Activated CD8-positive, alpha-beta memory T cell treated with anti-CD3 and anti-CD28 coated beads for 36 hours (primary cell): ENCODE results near the gene CAPN13. TPM values are rescaled to one million over a fixed set of nuclear protein-coding genes. Genes with fewer than 3 reads are reported as not detected.

ENCODE experiments used
- CTCF ChIA-PET: fragments of 350-600 bp; sonication (Branson Sonifier 250); formaldehyde crosslinking; loops from one replicate; lab custom pipeline; 2021; ENCODE audit warnings: antibody characterized with exemption; lab: Charles Lee
- POLR2A ChIA-PET: fragments of 350-600 bp; sonication (Branson Sonifier 250); formaldehyde crosslinking; loops from one replicate; lab custom pipeline; 2021; ENCODE audit warnings: antibody characterized with exemption; lab: Charles Lee
- total RNA-seq, 2 experiments: library from RNA; stranded (reverse); gene quantifications; one replicate each; pipeline ENCODE4 v1.2.3, GENCODE V29; 2021

Gene CAPN13
- total RNA-seq, 2 experiments from 2014 or later = not detected

DNA sequence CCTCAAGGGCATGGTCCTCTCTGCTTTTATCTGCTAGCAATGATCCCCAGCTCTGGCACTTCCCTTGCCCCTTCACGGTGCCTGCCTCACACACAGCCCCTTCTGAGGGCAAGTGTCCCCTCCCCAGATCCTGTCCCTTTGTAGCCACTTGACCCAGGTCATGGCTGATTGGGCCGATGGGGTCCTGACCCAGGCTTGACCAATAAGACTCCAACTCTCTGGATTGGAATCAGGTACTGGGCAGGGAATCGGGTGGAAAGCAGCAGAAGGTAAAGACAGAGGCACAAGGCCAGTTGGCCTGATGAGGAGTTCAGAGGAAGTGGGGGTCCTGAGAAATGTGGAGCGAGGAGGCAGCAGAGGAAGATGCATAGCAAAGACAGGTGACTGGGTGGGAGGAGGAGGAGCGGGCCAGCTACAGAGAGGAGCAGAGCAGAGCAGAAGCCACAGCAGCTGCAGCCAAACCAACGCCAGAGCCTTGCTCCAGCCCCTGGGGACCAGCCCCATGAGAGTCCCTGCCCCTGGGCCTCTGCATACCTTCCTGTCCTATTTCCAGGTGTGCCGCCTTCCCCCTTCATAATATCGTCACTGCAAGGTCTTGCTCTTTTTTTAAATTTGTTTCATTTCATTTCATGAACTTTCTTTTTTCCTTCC lies 39.1 kb downstream of the CAPN13 start:
- CTCF ChIA-PET = no interaction called here

DNA sequence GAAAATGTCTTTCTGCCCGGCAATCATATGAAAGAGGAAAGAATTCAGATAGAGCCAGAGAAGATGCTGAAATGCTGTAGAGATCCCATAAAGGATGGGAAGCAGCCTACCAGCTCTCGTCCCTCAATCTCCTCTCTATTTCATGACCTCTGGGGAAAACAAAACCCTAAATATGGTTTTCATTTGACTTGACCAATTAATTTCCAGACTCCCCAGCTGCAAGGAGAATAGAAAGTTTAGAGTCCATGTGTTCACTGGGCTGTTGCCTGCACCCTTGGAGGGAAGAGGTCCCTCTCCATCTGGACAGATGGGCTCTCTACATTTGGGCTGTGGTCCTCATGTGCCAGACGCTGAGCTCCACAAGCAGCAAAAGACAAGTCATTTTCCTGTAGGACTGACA lies 40.6 kb downstream of the CAPN13 start:
- CTCF ChIA-PET = interaction anchor here (0.9 kb wide), 1 partner anchor 55 kb away, joined by 3 read pairs; no protein-coding TSS in a partner anchor
- POLR2A ChIA-PET = no interaction called here

More for the DNA sequence above, 39.1 kb downstream of the CAPN13 start:
- POLR2A ChIA-PET = no interaction called here

- ChIA-PET POLR2A (no interaction called here), CTCF (no interaction called here)
These were observed 41.3 kb downstream of the CAPN13 start for GRCh38 chr2:30765876-30766470.

GRCh38 chr2:30765191-30765590 lies 42.1 kb downstream of the CAPN13 start:
- POLR2A ChIA-PET = no interaction called here
- CTCF ChIA-PET = no interaction called here

- POLR2A ChIA-PET = no interaction called here
- CTCF ChIA-PET = no interaction called here
These were observed 43.0 kb downstream of the CAPN13 start for GRCh38 chr2:30764021-30764800.

GRCh38 chr2:30763151-30763660 lies 44.0 kb downstream of the CAPN13 start:
- CTCF ChIA-PET = no interaction called here
- POLR2A ChIA-PET = no interaction called here

- ChIA-PET POLR2A (no interaction called here), CTCF (no interaction called here)
These were observed 46.0 kb downstream of the CAPN13 start for GRCh38 chr2:30761226-30761625.

- CTCF ChIA-PET = interaction anchor here (1.3 kb wide), 1 partner anchor 17 kb away, joined by 3 read pairs; no protein-coding TSS in a partner anchor
- POLR2A ChIA-PET = no interaction called here
These were observed 47.8 kb downstream of the CAPN13 start for GRCh38 chr2:30759481-30759880.

- ChIA-PET CTCF (no interaction called here), POLR2A (no interaction called here)
These were observed 49.0 kb downstream of the CAPN13 start for GRCh38 chr2:30758191-30758651.

DNA sequence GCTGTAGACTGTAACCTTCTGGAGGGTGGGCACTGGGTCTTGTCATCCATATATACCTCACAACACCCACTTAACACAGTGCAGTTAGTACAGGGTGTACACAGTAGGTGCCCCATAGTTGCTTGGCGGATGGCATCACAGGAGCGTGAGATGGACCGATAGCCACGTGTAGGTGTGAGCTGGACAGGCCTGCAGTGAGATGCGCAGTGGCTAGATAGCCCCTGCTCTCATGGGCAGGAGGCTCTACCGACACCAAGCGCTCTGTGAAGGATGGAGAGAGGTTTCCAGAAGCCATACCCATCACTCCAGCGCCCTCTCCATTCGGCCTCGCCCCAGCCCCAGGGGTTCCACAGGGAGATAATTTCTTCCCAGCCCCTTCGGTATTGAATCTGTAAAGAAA lies 49.5 kb downstream of the CAPN13 start:
- CTCF ChIA-PET = no interaction called here

GRCh38 chr2:30756971-30757370 lies 50.3 kb downstream of the CAPN13 start:
- ChIA-PET POLR2A (no interaction called here), CTCF (no interaction called here)

More for the DNA sequence above, 49.5 kb downstream of the CAPN13 start:
- POLR2A ChIA-PET = no interaction called here

DNA sequence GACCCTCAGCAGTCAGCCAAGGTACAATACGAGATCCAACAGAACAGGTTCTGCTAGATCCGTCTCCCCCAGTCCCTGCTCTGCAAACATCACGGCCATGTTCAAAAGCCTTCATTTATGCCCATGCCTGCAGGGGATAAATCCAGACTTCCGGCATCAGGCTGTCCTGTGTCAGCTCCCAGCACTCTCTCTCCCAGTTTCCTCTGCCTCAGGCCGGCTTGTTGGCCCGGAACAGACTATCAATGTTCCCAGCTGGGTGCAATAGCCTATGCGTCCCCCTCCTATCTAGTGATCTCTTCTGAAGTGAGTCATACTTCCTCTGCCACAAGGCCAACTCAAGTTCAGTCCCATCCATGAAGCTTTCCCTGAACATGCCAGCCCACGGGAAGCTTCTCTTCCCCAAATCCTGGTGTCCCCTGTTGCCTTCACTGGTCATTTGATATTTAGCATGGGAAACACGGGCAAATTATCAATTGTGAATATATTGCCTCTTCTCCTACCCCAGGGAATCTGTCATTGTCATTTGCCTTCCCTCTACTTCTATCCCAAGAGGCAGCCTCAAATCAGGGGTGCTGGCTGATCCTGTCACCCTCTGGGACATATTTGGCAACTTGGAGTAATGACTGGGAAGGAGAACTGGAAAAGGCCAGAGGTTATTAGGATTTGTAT lies 51.1 kb downstream of the CAPN13 start:
- CTCF ChIA-PET = no interaction called here
- POLR2A ChIA-PET = no interaction called here

DNA sequence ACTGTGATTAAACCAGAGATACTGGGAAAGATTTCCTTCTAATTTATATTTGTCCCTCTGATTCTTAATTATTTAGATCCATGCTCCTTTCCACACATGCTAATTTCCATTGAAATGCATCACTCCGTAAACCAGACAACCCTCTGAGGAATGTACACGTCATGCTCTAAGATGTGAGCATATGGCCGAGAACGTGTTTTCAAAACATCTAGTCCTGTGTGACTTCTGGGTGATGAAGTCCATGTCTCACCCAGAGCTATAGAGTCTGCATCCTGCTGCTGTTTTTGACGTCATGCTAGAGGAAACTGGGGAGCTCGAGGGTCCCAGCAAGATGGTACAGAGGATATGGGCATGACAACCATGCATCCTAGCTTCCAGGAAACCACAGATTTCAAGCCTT lies 53.6 kb downstream of the CAPN13 start:
- ChIA-PET POLR2A (no interaction called here), CTCF (no interaction called here)

GRCh38 chr2:30752811-30753210 lies 54.4 kb downstream of the CAPN13 start:
- ChIA-PET CTCF (no interaction called here), POLR2A (no interaction called here)

GRCh38 chr2:30747206-30747605 lies 60.0 kb downstream of the CAPN13 start:
- ChIA-PET CTCF (no interaction called here), POLR2A (no interaction called here)

GRCh38 chr2:30744823-30745222 lies 62.4 kb downstream of the CAPN13 start:
- CTCF ChIA-PET = no interaction called here
- POLR2A ChIA-PET = no interaction called here

GRCh38 chr2:30741576-30741975 lies 65.7 kb downstream of the CAPN13 start:
- POLR2A ChIA-PET = no interaction called here
- CTCF ChIA-PET = no interaction called here

DNA sequence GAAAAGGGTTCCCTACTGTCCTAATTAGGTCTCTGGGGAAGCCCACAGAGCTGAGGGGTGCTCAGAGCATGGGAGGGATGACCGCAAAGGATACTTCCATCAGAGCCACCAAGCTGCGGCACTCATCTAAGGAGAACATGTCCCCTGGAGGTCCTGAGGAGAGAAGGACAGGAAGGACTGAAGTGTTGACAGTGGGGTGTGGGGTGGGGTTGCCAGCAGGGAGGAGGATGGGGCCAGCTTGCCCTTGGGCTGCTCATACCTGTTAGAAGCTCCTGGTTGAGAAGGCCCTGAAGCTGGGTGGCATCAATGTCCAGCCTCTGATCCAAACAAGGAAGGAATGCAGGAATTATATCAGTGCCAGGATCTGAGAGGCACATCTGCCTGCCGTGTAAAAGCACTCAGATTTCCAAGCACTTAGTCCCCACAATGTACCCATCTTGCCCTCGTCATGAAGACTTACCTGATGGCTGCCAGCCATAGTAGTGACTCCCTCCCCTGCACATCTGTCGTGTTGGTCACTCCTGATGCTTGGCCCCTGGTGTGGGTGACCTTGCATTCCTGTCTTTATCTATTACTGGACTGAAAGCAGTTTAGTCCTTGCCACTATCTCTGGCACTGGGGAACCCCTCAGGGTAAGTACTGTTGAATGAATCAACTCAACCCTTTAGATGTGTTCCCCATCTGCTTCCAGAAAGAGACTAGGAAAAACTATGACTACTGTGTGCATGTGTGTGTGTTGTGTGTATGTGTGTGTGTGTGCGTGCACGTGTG lies 68.9 kb downstream of the CAPN13 start:
- ChIA-PET POLR2A (no interaction called here), CTCF (no interaction called here)

- ChIA-PET CTCF (no interaction called here), POLR2A (no interaction called here)
These were observed 70.0 kb downstream of the CAPN13 start for GRCh38 chr2:30737326-30737610.
